Measurements from ENCODE around the gene MKKS. TPM values are rescaled to one million over a fixed set of nuclear protein-coding genes. Genes with fewer than 3 reads are reported as not detected.

MKKS gene
- total RNA-seq, 1 experiment from 2014 or later: 12.1 TPM

GRCh38 chr20:10368702-10369041, 65.3 kb downstream of the MKKS start:
- Mint-ChIP-seq H3K36me3 (ENCODE audit: insufficient read depth, unreplicated experiment) (peaks cover 11% of the 10 kb centered on the region), H3K9me3 (ENCODE audit: low read depth, unreplicated experiment) (peaks cover 4% of the 10 kb centered on the region), H3K4me3 (ENCODE audit: low read depth, unreplicated experiment) (no peak overlapping the region), H3K27ac (ENCODE audit: unreplicated experiment) (no peak overlapping the region), H3K4me1 (ENCODE audit: low read depth, unreplicated experiment) (peaks cover 41% of the 10 kb centered on the region), H3K27me3 (ENCODE audit: unreplicated experiment) (no peaks in the 10 kb centered on the region)
- intact Hi-C loops (cut with micrococcal nuclease; ENCODE audit: unreplicated experiment): no loop called here
- no peak for TF ChIP-seq CTCF (IDR thresholded peaks at IDR 0.05; ENCODE audit: unreplicated experiment)
- no TSS peak for BruUV-seq (replicated peaks)
- CTCF ChIA-PET: no interaction called here
- no peak for DNase-seq

GRCh38 chr20:10367943-10368701, 65.9 kb downstream of the MKKS start:
- Mint-ChIP-seq H3K27me3 (ENCODE audit: unreplicated experiment) (no peaks in the 10 kb centered on the region), H3K27ac (ENCODE audit: unreplicated experiment) (no peak overlapping the region), H3K9me3 (ENCODE audit: low read depth, unreplicated experiment) (peaks cover under 1% of the 10 kb centered on the region), H3K4me1 (ENCODE audit: low read depth, unreplicated experiment) (peaks cover 41% of the 10 kb centered on the region), H3K36me3 (ENCODE audit: insufficient read depth, unreplicated experiment) (peaks cover 11% of the 10 kb centered on the region), H3K4me3 (ENCODE audit: low read depth, unreplicated experiment) (no peak overlapping the region)
- BruUV-seq (replicated peaks): no TSS peak
- intact Hi-C loops (cut with micrococcal nuclease; ENCODE audit: unreplicated experiment): no loop called here
- no peak for DNase-seq
- CTCF ChIA-PET: no interaction called here
- no peak for TF ChIP-seq CTCF (IDR thresholded peaks at IDR 0.05; ENCODE audit: unreplicated experiment)

- CTCF ChIA-PET: no interaction called here
- intact Hi-C loops (cut with micrococcal nuclease; ENCODE audit: unreplicated experiment): no loop called here
Observed at GRCh38 chr20:10367693-10367942, 66.4 kb downstream of the MKKS start.

GRCh38 chr20:10366898-10367692, 66.9 kb downstream of the MKKS start:
- intact Hi-C loops (cut with micrococcal nuclease; ENCODE audit: unreplicated experiment): no loop called here
- TF ChIP-seq CTCF (IDR thresholded peaks at IDR 0.05; ENCODE audit: unreplicated experiment): no peak
- CTCF ChIA-PET: no interaction called here
- H3K9me3 Mint-ChIP-seq (ENCODE audit: low read depth, unreplicated experiment): no peaks in the 10 kb centered on the region
- no peak overlapping the region for H3K4me3 Mint-ChIP-seq (ENCODE audit: low read depth, unreplicated experiment)
- H3K4me1 Mint-ChIP-seq (ENCODE audit: low read depth, unreplicated experiment): peaks cover 38% of the 10 kb centered on the region
- H3K27ac Mint-ChIP-seq (ENCODE audit: unreplicated experiment): no peak overlapping the region
- BruUV-seq (replicated peaks): no TSS peak
- H3K36me3 Mint-ChIP-seq (ENCODE audit: insufficient read depth, unreplicated experiment): peaks cover 11% of the 10 kb centered on the region
- H3K27me3 Mint-ChIP-seq (ENCODE audit: unreplicated experiment): no peaks in the 10 kb centered on the region
- DNase-seq: no peak

More at GRCh38 chr20:10367693-10367942, 66.4 kb downstream of the MKKS start:
- TF ChIP-seq CTCF (IDR thresholded peaks at IDR 0.05; ENCODE audit: unreplicated experiment): no peak
- H3K4me1 Mint-ChIP-seq (ENCODE audit: low read depth, unreplicated experiment): peaks cover 41% of the 10 kb centered on the region
- H3K4me3 Mint-ChIP-seq (ENCODE audit: low read depth, unreplicated experiment): no peak overlapping the region
- BruUV-seq (replicated peaks): no TSS peak
- H3K9me3 Mint-ChIP-seq (ENCODE audit: low read depth, unreplicated experiment): no peaks in the 10 kb centered on the region
- no peaks in the 10 kb centered on the region for H3K27me3 Mint-ChIP-seq (ENCODE audit: unreplicated experiment)
- no peak overlapping the region for H3K27ac Mint-ChIP-seq (ENCODE audit: unreplicated experiment)
- no peak for DNase-seq
- peaks cover 11% of the 10 kb centered on the region for H3K36me3 Mint-ChIP-seq (ENCODE audit: insufficient read depth, unreplicated experiment)

All from Calu3 (cell line).